ENCODE data around the gene ABHD3.
"Not testable (repeated sequence)": the region's sequence is repeated elsewhere in the genome, so short reads cannot be mapped to it uniquely, and the experiment has no call there.

ABHD3 gene

DNA sequence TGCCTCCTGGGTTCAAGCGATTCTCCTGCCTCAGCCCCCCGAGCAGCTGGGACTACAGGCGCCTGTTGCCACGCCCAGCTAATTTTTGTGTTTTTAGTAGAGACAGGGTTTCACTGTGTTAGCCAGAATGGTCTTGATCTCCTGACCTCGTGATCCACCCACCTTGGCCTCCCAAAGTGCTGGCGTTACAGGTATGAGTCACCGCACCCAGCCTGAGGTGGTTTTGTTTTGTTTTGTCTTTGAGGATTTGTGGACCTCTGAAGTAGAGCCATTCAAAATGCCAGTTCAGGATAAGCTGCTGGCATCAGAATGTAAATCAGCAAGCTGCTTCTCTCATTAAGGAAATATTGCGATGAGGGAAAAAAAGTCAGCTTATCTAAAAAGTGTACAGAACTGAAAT, 29.2 kb downstream of the ABHD3 start:
- H3K27me3 ChIP-seq (ENCODE audit: control insufficient read depth in 1 of 2, insufficient read depth in 2 of 2, low read length in 2 of 2); H3K9me3 ChIP-seq (ENCODE audit: low read length); H3K4me1 ChIP-seq (ENCODE audit: insufficient read depth, low read length); H3K9ac ChIP-seq (ENCODE audit: low read length); H3K27ac ChIP-seq (ENCODE audit: low read depth, low read length); H3K36me3 ChIP-seq (ENCODE audit: insufficient read depth, low read length); H3K4me3 ChIP-seq (ENCODE audit: low read depth in 1 of 2, low read length in 2 of 2): not testable (repeated sequence)

DNA sequence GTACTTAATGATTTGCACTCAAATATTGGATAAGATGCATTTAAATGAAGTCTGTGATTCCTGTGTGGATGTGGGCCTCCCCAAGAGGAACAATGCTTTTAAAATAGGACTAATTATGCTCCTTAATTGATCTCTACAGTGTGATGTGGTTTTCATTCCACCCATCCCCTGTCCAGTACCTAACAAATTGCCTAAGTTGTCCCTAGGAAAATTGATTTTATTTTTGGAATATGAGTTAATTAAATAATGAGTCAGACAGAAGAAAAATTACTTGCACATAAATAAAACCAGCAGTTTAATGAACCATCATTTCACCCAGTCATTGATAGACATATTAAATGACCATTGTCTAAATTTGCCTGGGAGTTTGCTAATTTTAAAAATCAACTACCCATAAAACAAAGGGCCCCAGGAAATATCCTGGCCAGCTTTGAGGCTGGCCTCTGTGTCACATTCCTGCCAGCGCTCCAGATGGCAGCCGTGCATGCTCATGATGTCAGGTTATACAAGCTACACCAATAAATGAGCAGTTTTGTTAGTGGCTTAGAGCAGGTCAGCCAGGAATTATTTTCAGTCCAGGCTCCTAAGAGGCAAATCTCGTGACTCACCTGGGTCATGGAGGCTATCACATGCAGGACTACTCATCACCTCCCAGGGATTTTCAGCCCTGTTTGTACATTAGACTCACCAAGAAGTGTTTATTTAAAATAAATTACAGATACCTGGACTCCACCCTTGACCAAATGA, 31.9 kb downstream of the ABHD3 start:
- Histone ChIP-seq H3K9ac (ENCODE audit: low read length) (no peak overlapping the region), H3K27ac (ENCODE audit: low read depth, low read length) (no peak overlapping the region), H3K4me1 (ENCODE audit: insufficient read depth, low read length) (no peaks in the 10 kb centered on the region), H3K9me3 (ENCODE audit: low read length) (no peaks in the 10 kb centered on the region), H3K36me3 (ENCODE audit: insufficient read depth, low read length) (no peaks in the 10 kb centered on the region), H3K4me3 (ENCODE audit: low read depth in 1 of 2, low read length in 2 of 2) (no peak overlapping the region), H3K27me3 (ENCODE audit: control insufficient read depth in 1 of 2, insufficient read depth in 2 of 2, low read length in 2 of 2) (no peaks in the 10 kb centered on the region)

DNA sequence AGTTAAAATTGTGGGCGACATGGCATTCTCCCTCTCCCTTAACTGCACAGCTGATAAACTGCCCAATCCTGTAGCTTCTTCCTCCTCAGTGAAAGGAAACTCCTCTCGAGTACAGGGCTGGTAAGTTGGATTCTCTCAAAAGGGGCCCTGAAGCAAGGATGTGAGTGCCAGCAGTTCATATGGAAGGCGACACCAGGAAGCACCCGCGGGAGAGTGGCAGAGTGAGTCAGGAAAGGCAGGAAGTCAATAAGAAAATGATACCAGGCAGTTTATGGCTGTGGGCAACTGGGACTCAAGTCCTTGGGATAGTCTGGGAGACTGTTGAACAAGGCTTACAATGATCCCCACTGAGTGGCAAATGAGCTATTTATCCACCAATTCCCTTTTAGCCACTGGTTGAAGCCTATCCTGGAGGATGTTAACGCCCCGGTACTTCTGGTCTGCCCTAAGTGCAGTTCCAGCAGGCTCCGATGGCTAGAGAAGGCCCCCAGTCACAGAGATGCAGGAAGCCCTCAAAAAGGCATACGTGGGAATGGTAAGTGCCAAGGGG, 34.8 kb downstream of the ABHD3 start:
- no peaks in the 10 kb centered on the region for H3K36me3 ChIP-seq (ENCODE audit: insufficient read depth, low read length)
- no peak overlapping the region for H3K9ac ChIP-seq (ENCODE audit: low read length)
- H3K27ac ChIP-seq (ENCODE audit: low read depth, low read length), result no peak overlapping the region
- no peaks in the 10 kb centered on the region for H3K4me1 ChIP-seq (ENCODE audit: insufficient read depth, low read length)
- no peaks in the 10 kb centered on the region for H3K27me3 ChIP-seq (ENCODE audit: control insufficient read depth in 1 of 2, insufficient read depth in 2 of 2, low read length in 2 of 2)
- H3K9me3 ChIP-seq (ENCODE audit: low read length), result no peaks in the 10 kb centered on the region
- no peak overlapping the region for H3K4me3 ChIP-seq (ENCODE audit: low read depth in 1 of 2, low read length in 2 of 2)

DNA sequence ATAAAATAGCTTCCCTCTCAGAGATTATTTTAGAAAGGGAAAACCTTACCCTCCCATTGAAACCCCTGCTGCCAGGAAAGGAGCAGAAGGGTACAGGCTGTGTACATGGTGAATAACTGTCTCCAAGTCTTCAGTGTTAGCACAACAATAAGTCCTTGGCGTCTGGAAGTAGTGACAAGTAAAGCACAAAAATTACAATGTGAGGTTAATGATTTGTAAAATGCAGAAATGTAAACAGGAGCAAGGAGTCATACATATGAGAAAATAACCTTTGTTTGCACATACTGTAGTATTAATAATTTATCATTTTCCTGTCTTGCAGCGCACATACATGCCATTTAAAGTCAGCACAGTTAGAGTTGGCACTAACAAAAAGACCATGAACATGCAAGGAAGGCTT, 40.5 kb downstream of the ABHD3 start:
- no peak overlapping the region for H3K9ac ChIP-seq (ENCODE audit: low read length)
- H3K4me1 ChIP-seq (ENCODE audit: insufficient read depth, low read length), result no peaks in the 10 kb centered on the region
- H3K9me3 ChIP-seq (ENCODE audit: low read length), result no peaks in the 10 kb centered on the region
- no peak overlapping the region for H3K27ac ChIP-seq (ENCODE audit: low read depth, low read length)
- no peaks in the 10 kb centered on the region for H3K27me3 ChIP-seq (ENCODE audit: control insufficient read depth in 1 of 2, insufficient read depth in 2 of 2, low read length in 2 of 2)
- no peaks in the 10 kb centered on the region for H3K36me3 ChIP-seq (ENCODE audit: insufficient read depth, low read length)
- no peak overlapping the region for H3K4me3 ChIP-seq (ENCODE audit: low read depth in 1 of 2, low read length in 2 of 2)

DNA sequence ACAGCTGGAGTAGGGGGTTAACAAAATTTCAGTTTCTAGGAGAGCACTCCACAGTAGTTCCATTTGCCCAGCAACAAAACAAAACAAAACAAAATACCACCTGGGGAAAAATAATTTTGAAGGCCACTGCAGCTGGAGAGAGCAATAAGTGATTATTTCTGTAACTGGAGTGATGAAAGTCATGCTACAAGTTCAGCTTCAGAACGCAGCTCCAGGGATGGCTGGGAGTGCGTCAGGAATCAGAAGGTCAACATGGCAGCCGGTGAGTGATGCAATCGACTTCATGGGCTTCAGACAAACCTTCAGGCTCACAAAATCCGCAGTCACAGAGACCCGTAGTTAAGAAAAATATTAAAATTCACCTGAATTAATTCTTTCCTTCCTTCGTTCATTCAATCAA, 41.0 kb downstream of the ABHD3 start:
- no peaks in the 10 kb centered on the region for H3K9me3 ChIP-seq (ENCODE audit: low read length)
- no peaks in the 10 kb centered on the region for H3K4me1 ChIP-seq (ENCODE audit: insufficient read depth, low read length)
- H3K27ac ChIP-seq (ENCODE audit: low read depth, low read length), result no peak overlapping the region
- no peak overlapping the region for H3K4me3 ChIP-seq (ENCODE audit: low read depth in 1 of 2, low read length in 2 of 2)
- no peaks in the 10 kb centered on the region for H3K36me3 ChIP-seq (ENCODE audit: insufficient read depth, low read length)
- H3K9ac ChIP-seq (ENCODE audit: low read length), result no peak overlapping the region
- H3K27me3 ChIP-seq (ENCODE audit: control insufficient read depth in 1 of 2, insufficient read depth in 2 of 2, low read length in 2 of 2), result no peaks in the 10 kb centered on the region

DNA sequence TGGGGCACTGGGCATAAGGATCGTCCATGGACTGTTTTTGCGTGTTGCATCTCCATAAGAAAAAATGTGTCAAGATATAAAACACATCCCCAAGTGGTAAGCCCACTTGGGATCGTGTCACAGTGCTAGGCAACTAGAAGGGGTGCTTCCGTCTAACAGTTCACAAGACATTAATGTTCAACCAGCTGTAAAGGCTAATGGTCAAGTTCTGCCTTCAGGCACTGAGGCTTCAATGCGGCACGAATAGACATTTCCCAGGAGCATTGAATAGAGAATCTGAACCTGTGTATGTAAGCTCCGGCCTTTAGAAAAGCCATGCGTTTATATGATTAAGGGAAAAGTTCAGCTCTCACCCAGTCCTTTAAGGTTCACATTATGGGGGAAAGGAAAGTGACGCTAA, 42.0 kb downstream of the ABHD3 start:
- Histone ChIP-seq H3K27me3 (ENCODE audit: control insufficient read depth in 1 of 2, insufficient read depth in 2 of 2, low read length in 2 of 2) (no peaks in the 10 kb centered on the region), H3K9me3 (ENCODE audit: low read length) (no peaks in the 10 kb centered on the region), H3K4me1 (ENCODE audit: insufficient read depth, low read length) (no peaks in the 10 kb centered on the region), H3K36me3 (ENCODE audit: insufficient read depth, low read length) (no peaks in the 10 kb centered on the region), H3K4me3 (ENCODE audit: low read depth in 1 of 2, low read length in 2 of 2) (no peak overlapping the region), H3K27ac (ENCODE audit: low read depth, low read length) (no peak overlapping the region), H3K9ac (ENCODE audit: low read length) (no peak overlapping the region)

DNA sequence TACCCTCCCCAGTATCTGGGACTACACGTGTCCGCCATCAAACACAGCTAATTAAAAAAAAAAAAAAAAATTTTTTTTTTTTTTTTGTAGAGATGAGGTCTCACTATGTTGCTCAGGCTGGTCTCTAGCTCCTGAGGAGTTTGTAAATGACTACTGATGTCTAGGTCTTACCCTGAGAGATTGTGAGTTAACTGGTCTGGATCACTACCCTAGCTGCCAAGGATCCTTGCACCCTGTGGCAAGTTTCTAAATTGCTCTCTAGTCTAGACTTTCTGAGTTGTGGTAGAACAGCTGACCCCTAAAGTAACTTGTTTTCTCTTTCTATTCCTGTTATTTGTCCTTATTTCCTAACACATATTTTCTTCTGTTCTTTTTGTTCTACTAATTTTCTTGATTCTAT, 44.5 kb downstream of the ABHD3 start:
- Histone ChIP-seq H3K9me3 (ENCODE audit: low read length) (no peaks in the 10 kb centered on the region), H3K27ac (ENCODE audit: low read depth, low read length) (no peak overlapping the region), H3K4me3 (ENCODE audit: low read depth in 1 of 2, low read length in 2 of 2) (no peak overlapping the region), H3K4me1 (ENCODE audit: insufficient read depth, low read length) (no peaks in the 10 kb centered on the region), H3K9ac (ENCODE audit: low read length) (no peak overlapping the region), H3K27me3 (ENCODE audit: control insufficient read depth in 1 of 2, insufficient read depth in 2 of 2, low read length in 2 of 2) (no peaks in the 10 kb centered on the region), H3K36me3 (ENCODE audit: insufficient read depth, low read length) (no peaks in the 10 kb centered on the region)

DNA sequence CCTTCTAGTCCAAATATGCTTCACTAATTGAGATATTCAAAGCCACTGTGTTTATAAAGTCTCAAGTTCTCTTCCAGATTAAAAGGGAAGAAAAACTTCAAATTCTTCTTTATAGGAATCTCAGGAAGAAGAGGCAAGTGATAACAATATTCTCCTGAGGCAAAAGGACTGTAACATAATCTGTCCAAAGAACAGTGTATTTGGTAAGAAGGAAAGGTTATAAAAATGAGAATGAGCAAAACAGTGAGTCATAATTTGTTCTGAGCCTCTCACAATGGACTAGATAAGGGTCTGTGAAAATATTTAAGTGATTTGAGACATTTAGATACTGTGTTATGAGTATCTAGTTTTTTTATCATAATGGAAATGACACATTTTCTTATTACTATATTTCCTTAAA, 48.2 kb downstream of the ABHD3 start:
- no peaks in the 10 kb centered on the region for H3K9me3 ChIP-seq (ENCODE audit: low read length)
- H3K27ac ChIP-seq (ENCODE audit: low read depth, low read length), result no peak overlapping the region
- H3K4me3 ChIP-seq (ENCODE audit: low read depth in 1 of 2, low read length in 2 of 2), result no peak overlapping the region
- H3K9ac ChIP-seq (ENCODE audit: low read length), result no peak overlapping the region
- H3K36me3 ChIP-seq (ENCODE audit: insufficient read depth, low read length), result no peaks in the 10 kb centered on the region
- no peaks in the 10 kb centered on the region for H3K27me3 ChIP-seq (ENCODE audit: control insufficient read depth in 1 of 2, insufficient read depth in 2 of 2, low read length in 2 of 2)
- no peaks in the 10 kb centered on the region for H3K4me1 ChIP-seq (ENCODE audit: insufficient read depth, low read length)

DNA sequence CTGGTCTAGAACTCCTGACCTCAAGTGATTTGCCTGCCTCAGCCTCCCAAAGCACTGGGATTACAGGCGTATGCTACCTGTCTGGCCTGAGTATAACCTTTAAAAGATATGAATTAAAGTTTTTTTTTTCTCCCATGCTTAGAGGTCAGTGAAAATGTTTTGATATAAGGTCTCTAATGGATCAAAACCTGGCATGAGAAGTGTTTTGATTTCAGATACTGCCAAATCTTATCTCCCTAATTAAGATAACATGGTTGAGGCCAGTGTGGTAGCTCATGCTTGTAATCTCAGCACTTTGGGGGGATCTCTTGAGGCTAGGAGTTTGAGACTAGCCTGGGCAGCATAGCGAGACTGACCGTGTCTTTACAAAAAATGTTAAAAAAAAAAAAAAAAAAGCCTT, 51.2 kb downstream of the ABHD3 start:
- no peak overlapping the region for H3K4me3 ChIP-seq (ENCODE audit: low read depth in 1 of 2, low read length in 2 of 2)
- no peaks in the 10 kb centered on the region for H3K4me1 ChIP-seq (ENCODE audit: insufficient read depth, low read length)
- no peak overlapping the region for H3K27ac ChIP-seq (ENCODE audit: low read depth, low read length)
- H3K36me3 ChIP-seq (ENCODE audit: insufficient read depth, low read length), result no peaks in the 10 kb centered on the region
- H3K9ac ChIP-seq (ENCODE audit: low read length), result no peak overlapping the region
- no peaks in the 10 kb centered on the region for H3K9me3 ChIP-seq (ENCODE audit: low read length)
- H3K27me3 ChIP-seq (ENCODE audit: control insufficient read depth in 1 of 2, insufficient read depth in 2 of 2, low read length in 2 of 2), result no peaks in the 10 kb centered on the region

DNA sequence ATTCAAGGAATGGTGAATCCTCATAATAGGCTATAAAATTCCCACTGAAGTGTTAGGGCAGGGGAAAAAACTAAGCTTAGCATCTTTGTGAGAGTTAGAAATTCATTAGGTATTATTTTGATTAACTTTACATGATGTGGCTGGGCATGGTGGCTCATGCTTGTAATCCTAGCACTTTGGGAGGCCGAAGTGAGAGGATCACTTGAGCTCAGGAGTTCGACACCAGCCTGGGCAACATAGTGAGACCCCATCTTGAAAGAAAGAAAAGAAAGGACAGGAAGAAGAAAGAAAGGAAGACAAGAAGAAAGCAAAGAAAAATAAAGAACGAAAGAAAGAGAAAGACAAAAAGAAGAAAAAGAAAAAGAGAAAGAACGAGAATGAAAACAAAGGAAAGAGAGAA, 52.5 kb downstream of the ABHD3 start:
- H3K4me3 ChIP-seq (ENCODE audit: low read depth in 1 of 2, low read length in 2 of 2), result no peak overlapping the region
- no peak overlapping the region for H3K9ac ChIP-seq (ENCODE audit: low read length)
- no peaks in the 10 kb centered on the region for H3K4me1 ChIP-seq (ENCODE audit: insufficient read depth, low read length)
- H3K27ac ChIP-seq (ENCODE audit: low read depth, low read length), result no peak overlapping the region
- no peaks in the 10 kb centered on the region for H3K9me3 ChIP-seq (ENCODE audit: low read length)
- H3K27me3 ChIP-seq (ENCODE audit: control insufficient read depth in 1 of 2, insufficient read depth in 2 of 2, low read length in 2 of 2), result no peaks in the 10 kb centered on the region
- no peaks in the 10 kb centered on the region for H3K36me3 ChIP-seq (ENCODE audit: insufficient read depth, low read length)

DNA sequence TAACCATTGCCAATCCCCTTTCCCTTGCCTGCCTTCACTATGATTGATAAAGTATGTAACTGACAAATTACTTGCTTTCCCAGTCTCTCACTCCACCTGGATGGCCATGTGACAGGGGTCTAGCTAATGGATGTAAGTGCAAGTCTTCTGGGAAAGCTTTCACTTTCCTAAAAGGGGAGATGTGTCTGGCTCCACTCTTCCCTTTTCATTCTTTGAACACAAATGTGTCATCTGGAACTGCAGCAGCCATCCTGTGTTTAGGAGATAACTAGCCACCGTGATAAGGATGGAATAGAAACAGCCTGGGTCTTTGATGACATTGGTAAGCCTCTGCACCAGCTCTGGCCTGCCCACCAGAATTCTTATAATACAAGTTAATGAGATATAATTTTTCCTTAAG, 54.3 kb downstream of the ABHD3 start:
- Histone ChIP-seq H3K9me3 (ENCODE audit: low read length) (no peaks in the 10 kb centered on the region), H3K27ac (ENCODE audit: low read depth, low read length) (no peak overlapping the region), H3K4me3 (ENCODE audit: low read depth in 1 of 2, low read length in 2 of 2) (no peak overlapping the region), H3K36me3 (ENCODE audit: insufficient read depth, low read length) (no peaks in the 10 kb centered on the region), H3K4me1 (ENCODE audit: insufficient read depth, low read length) (no peaks in the 10 kb centered on the region), H3K27me3 (ENCODE audit: control insufficient read depth in 1 of 2, insufficient read depth in 2 of 2, low read length in 2 of 2) (no peaks in the 10 kb centered on the region), H3K9ac (ENCODE audit: low read length) (no peak overlapping the region)

DNA sequence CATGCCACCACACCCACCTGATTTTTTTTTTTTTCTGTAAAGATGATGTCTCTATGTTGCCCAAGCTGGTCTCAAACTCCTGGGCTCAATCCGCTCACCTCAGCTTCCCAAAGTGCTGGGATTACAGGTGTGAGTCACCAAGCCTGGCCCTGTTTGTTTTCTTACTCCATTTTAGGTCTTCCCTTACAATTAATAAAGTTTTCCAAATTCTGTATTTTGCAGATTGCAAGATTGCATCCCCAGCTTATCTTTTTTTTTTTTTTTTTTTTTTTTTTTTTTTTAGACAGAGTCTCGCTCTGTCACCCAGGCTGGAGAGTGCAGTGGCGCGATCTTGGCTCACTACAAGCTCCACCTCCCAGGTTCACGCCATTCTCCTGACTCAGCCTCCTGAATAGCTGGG, 64.2 kb downstream of the ABHD3 start:
- not testable (repeated sequence) for H3K9ac ChIP-seq (ENCODE audit: low read length); H3K36me3 ChIP-seq (ENCODE audit: insufficient read depth, low read length); H3K9me3 ChIP-seq (ENCODE audit: low read length); H3K27me3 ChIP-seq (ENCODE audit: control insufficient read depth in 1 of 2, insufficient read depth in 2 of 2, low read length in 2 of 2); H3K4me1 ChIP-seq (ENCODE audit: insufficient read depth, low read length); H3K4me3 ChIP-seq (ENCODE audit: low read depth in 1 of 2, low read length in 2 of 2); H3K27ac ChIP-seq (ENCODE audit: low read depth, low read length)
